Hematopoietic multipotent progenitor cell (in vitro differentiated cells): Measurements from ENCODE around the gene PLXNA4. TPM values are rescaled to one million over a fixed set of nuclear protein-coding genes. Genes with fewer than 3 reads are reported as not detected.

Experiments used
- DNase-seq, 3 donors: peaks; one replicate each; pipeline ENCODE4 v3.0.0-alpha.2; 2011 to 2015; ENCODE audit warnings: low read depth in 2 of 3, low spot score in 2 of 3
- total RNA-seq: library from RNA; depleted of rRNA; stranded (reverse); fragments of >200 nt; gene quantifications from one replicate; pipeline ENCODE4 v1.2.3, GENCODE V29; 2012

The PLXNA4 gene
- total RNA-seq, 1 donor = 0.27 TPM

DNA sequence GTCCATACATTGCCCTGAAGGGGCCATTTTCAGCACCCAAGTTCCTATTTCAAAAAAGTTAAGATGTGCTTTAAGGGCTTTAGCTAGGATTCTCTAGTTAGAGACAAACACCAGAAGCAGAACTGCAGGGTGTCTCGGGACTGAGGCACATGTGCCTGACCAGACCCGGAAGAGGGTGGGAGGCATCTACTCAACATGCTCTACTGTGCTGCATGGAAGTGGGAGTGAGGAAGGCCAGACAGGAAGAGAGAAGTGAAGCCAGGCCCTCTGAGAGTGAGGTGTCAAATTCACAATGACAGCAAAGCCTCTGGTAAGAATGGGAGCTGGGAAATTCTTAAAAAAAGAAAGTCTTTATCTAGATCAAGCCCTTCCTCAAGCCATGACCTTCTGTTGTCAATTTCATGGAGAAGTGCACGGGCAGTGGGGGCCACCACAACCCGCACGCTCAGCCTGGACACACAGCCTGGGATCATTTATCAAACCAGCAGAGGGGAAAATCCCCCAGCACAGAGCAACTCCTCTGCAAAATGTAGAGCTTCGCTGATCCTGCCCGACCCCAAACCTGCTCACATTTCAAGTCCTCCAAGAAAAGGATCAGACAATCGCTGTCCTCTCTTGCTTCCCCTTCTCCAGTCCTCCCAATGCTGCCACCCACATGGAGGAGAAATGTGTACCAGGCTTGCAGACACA is 38.7 kb downstream of the PLXNA4 start:
- no peak for DNase-seq

DNA sequence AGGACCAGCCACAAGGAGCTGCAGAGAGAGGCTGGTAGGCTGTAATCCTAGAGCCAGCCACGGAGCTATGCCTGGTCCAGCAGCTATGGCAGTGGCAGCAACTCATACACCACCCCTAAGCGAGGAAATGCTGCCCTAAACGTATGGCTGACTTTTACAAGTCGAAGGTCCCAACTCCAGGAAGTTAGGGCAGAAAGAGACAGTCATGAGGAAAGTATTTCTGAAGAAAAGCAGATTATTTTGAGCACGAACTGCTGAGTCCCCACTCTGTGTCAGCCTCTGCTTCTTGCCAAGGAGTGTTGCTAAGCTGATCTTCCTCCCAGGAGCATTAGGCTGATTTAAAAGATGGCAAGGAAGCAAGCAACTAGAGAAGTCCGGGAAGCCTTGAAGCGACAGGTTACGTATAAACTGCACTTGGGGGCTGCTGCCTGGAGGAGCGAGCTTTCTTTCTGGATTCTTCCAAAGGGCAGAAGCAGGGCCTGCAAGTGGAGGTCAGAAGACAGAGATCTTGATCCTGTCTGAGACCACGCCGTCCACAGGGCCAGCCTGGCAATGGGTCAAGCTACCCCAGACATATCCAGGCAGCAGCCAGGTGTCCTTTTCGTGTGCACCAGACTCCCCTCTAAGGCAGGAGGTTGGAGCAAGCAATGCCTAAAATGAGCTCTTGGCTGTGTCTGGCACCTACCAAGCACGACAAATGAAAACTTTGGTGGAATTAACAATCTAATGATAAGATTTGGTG is 39.4 kb downstream of the PLXNA4 start:
- no peak for DNase-seq

DNA sequence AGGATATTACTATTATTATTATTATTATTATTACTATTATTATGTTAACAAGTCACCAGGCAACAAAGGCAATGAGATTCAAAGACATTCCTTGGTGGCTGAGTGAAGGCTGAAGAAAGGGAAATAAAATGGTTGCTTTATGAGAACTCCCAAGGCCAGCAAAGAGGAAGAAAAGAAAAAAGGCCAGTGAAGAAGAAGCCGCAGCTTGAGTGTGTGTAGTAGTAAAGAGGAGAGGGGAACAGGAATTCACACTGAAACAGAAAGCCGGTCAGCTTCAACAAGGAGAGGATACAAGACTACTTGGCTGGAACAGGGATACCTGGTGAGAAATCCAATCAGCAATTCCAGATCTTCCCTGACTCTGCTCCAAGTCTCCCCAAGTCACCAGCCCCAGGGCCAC is 42.4 kb downstream of the PLXNA4 start:
- DNase-seq = no peak

DNA sequence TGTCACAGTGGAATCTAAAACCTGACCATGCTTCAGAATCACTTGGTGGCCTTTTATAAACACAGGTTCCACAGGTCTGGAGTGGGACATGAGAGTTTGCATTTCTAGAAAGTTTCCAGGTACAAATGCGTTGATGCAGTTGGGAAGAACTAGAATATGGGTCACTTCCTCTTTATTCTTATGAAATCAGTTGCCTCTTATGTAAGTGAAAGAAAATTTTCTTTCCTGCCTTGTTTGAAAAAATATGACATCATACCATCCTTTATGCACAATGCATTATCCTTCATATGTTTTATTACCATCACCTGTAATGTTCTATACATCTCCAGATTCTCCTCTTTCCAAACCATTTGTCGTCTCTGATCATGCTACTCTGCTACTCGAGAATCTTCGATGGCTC is 44.0 kb downstream of the PLXNA4 start:
- DNase-seq = no peak

DNA sequence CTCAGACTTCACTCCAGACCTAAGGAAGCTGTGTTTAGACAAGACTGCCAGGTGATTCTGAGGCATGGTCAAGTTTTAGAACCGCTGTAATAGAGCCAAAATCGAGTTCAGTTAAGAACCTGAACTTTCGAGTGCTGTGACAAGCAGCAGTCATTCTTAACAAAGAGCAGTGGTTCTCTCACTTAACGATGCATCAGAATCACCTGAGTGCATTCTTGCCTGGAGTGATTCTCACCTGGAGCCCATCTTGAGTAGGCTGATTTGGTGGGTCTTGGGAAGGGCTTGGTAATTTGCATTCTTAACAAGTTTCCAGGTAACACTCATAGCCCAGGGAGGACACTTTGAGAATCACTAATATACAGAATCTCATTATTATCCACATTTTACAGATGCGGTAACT is 44.7 kb downstream of the PLXNA4 start:
- no peak for DNase-seq

DNA sequence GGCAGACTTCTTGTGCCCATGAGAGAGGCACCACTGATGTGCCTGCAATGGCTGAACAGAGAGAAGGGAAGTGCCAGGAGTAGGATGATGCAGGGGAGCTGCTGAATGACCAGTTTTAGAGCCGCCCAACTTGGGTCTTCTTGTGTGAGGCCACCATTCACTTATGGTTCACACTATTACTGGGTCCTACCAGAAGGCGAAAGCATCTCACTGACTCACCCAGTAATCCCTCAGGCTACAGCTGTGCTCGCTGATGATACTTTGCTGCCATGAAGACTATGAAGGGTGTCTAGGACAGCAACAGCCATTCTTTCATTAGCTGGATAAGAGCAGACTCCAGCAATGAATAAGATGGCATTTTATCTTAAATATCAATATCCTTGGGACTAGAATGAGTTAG is 47.6 kb downstream of the PLXNA4 start:
- no peak for DNase-seq

DNA sequence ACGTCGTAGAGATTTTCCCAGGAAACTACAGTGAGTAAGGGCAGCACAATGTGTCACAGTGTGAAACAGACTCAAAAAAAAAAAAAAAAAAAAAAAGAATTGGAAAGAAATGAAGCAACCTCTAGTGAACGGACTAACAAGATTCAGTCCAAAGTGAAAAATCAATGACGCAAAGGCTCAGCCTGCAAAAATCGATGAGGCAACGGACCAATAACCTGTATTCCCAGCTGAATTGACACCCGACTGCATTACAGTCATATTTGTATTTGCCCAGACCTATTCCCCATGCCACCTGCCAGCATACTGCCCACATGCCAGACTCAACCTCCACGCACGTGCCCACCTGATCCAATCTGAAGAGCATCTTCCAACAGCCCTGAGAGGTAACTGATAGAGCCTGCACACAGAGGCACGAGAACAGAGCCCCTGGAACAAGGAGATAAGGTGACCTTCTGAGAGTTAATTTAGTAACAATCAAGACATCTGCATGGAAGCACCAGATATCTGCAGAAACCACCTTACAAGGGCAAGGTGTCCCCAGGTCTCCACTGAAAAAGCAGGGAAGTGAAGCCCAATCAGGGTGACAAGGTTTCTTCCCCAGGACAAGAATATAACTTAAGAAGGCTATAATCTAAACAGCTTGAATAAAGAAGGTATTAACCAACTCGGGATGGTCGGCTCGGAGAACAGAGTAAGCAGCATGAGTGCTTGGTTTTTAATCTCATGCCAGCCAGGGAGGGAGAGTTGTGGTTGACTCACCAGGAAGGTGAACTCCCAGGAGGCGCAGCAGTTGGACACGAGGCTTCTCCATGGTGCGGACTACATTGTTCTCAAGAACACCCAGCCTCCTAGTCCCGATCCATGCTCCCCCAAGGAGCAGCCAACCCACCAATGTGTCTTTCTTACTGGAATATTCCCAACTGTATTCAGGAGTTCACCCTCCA is 48.5 kb downstream of the PLXNA4 start:
- no peak for DNase-seq

DNA sequence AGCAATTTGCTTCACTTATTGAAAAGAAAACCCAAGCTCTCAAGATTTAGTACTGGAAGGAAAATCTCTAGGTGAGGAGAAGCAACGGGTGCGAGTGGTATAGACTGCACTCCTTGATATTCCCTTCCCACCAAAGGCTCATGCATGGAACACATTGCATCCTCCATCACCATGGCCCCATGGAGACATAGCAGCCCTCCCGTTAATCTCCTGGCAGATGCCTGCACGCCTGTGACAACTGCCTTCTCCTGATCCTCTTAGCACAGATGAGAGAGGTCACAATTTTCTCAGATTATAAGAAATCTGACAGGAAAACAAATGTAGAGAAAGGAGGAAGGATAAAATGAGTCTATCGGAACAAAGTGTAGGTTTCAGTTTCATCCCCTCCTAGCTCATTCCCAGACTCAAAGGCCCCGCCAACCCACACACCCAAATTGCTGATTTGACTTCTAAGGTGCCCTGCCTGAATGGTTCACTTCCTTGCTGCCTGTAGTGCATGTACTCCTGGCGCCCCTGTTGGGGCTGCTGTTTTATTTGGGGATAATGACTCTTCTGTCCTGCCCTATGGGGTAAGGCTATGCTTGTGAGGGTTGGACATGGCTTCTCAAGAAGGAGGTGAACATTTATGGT is 50.0 kb downstream of the PLXNA4 start:
- no peak for DNase-seq

DNA sequence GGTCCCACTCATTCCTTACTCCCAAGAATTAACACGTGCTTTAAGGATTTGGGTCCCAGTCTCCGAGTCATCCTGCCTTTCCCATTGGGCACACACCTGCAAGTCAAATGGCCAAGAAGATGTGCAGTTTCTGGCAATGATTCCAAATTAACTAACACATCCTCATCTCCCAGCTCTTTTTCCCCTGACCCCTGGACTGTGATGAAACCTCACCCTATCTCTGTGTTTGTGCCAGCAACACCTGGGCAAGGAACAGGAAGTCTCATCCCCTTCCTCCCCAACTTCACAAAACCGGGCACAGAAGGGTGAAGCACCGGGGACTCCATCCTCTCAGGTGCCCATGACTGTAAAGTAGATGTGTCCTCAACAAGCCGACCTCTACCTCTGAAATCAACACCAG is 54.8 kb downstream of the PLXNA4 start:
- DNase-seq = no peak

DNA sequence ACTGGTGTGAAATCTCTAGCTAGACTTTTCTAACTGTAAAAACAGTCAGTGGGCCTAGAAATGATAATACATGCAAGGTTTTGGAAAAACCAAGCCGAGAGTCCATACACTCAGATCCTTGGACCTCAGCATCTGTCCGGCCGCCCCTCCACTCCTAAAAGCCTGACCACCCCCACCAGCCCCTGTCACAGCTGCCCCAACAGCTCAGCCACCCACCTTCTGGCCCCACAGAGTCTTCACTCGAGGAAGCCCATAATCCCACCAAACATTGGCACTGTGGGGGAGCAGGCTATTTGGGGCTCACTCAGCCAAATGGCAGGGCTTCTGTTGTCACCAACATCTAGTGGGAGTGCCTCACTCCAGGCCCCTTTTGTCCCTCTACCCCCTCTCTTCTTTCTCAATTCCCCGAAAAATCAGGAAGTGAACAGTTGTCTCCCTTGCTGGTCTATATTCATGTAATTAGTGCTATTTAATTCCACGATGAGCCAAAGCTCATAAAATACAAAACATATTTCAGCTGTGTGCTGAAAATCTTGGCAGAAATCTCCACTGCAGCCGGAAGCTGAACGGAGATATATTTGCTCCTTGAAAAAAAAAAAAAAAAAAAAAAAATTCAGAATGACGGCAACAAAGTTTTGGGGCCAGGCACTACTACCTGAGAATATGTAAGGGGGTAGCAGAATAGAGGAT is 55.5 kb downstream of the PLXNA4 start:
- DNase-seq = no peak

DNA sequence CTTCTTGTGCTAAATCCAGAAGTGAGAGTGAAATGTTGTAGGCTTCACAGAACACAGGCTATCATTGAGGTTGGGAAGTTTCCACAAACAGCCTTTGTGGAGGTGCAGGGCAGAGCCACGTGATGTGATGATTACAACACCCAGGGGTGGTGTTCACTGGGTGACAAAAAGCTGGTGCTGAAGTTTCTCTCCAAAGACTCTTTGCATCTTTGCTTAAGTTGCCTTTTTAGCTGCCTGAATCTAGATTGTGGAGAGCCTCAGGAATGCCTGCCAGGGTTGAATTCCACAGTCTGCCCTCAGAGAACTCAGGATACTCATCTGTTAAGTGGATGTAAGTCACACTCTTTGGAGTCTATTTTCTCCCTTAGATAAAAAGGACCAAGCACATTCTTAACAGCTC is 56.3 kb downstream of the PLXNA4 start:
- DNase-seq = no peak

DNA sequence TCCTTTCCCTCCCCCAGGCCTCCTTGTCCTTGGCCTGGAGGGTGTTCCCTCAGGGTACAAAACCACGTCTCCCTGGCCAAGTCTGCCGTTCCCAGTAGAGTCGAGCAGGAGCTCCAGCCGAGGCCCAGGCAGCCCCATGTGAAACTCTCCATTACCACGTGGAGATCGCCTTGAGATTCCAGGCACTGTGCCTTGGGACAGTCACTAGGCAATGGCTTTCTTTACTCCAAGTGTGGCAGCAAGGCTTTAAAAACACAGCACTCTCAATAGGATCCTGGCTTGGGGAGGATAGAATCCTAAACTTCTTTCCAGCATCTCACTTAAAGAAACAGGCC is 57.5 kb downstream of the PLXNA4 start:
- DNase-seq = no peak

DNA sequence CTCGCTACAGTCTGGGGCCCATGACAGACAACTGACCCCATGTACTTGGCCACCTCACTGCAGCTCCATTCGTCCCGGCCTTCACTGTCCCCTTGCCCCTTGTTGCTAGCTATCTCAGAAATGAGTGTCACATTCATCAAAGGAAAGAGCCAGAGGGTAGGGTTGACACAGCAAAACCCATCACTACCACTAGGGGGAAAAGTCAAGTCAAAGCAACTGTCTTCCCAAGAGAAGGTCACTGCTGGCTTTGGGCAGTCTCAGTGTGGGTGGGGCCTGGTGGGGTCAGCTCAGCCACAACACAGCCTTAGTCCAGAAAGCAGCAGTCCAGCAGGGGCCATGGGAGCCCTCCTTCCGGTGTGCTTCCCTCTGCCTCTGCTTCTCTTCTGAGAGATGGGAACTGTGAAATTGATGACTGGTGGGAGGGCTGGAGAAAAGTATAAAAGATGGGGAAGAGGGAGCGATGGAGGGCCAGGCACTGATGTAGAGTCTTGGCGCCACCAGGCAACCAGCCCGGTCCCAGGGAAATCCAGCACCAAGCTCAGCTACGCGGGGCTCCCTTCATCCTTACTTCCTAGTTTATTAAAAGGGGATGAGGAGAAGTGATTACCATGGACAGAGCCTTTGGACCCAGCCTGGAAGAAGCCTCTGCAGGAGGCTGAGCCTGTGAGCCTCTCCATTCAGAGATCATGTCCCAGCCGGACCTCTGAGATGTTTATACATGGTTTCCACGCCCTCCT is 58.0 kb downstream of the PLXNA4 start:
- peak in 2 of 3 donors; percentile 5 to 14 for DNase-seq

DNA sequence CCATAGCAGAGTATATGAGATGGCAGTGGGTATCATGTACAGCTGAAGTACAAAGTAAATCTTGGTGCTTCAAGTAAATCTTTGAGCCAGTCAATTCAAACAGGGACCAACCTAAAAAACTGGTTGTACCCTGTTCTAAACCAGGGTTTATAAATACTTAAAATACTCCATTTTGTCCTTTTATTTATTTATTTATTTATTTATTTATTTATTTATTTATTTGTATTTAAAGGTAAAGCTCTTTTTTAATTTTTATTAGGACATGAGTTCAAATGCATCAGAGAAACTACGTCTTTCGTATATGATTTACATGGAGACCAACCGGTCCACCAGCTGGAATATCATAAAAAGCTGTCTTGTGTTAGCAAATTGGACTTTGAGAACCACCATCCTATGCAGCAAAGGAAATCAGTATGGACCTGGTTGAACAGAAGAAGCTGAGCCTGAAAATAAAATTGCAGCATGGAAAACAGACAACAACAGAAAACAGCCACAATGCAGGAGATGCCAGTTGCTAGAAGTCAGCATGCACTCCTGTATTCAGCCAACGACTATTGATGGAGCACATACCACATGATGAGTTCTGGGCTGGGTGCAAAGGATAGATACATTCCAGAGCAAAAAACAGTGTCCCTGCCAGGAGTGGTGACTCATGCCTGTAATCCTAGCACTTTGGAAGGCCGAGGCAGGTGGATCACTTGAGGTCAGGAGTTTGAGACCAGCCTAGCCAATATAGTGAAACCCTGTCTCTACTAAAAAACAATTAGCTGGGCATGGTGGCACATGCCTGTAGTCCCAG is 60.0 kb downstream of the PLXNA4 start:
- DNase-seq = no peak

DNA sequence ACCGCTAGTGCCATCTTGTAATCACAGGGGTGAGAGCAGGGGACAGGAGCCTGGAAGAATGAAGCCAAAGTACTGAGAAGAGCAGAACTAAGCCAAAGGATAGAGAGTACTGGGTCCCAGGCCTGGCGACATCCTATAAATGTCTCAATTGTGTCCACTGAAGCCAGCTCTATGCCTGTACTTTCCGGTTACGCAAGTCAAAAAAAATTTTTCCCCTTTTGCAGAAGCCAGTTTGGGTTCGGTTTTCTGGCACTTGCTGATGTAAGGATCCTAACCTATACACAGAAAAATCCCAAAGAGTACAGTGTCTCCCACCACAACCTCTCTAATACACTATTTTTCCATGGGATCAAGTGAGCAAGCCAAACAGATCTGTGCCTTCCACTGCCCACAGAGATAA is 61.1 kb downstream of the PLXNA4 start:
- no peak for DNase-seq

DNA sequence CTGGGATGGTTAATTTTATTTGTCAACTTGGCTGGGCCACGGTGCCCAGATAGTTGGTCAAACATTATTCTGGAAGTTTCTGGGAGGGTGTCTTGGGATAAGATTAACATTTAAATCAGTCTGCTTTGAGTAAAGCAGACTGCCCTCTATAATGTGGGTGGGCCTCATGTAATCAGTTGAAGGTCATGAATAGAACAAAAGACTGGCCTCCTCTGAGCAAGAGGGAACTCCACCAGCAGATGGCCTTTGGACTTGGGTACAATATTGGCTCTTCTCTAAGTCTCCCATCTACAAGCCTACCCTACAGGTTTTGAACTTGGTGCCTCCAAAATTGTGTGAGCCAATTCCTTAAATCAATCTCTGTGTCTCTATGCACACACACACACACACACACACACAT is 61.8 kb downstream of the PLXNA4 start:
- DNase-seq = no peak

DNA sequence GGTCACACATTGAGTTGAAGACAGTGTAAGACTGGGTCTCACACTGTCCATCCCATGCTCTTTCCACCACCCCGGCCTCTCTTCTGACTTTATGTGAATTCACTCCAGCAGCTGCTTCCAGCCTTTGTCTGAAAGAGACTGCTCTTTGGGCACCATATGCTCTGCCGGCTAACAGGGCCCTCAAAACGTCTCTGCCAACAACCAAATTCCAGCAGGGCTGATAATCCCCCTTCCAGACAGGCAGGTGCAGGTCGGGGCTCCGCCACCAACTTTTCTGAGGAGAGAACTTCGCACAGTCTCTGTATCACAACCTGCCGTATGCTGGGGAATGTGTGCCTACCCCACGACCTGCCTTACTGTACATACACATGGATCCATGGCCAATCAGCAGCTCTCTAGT is 64.3 kb downstream of the PLXNA4 start:
- DNase-seq = no peak

DNA sequence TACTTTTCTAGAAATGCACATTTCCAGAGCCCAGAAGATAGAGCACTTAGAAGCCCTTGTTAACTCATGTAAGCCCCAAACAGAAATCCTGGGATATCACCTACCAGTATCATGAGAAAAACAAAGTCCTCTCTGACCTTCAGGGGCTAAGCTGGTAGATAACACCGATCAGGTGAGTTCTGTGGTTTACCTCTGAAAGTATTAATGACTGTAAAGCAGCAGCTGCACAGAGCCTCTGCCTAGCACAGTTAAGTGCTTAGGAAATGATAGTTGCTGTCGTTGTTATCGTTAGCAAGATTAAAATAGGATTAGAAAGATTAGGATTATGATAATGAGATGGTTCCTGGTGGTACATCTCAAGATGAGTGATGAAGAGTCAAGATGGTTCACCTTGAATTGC is 64.9 kb downstream of the PLXNA4 start:
- DNase-seq = no peak

DNA sequence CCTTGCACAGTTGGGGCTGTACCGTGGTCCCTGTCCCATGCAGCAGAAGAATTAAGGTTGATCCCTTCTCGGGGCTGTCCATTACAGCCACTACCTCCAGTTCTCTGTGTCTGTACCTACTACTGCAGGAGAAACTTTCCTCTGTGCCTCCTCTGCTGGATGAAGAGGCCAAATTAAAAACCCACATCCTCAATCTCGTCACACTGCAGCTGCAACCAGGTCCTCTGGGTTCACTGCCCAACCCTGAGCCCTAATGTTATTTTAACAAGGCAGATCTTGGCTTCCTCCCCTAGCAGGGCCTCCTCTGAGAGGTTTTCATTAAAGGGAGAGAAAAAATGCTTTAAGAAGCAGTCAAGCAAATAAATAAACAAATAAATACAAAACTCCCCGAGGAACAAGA is 66.6 kb downstream of the PLXNA4 start:
- peak in 1 of 3 donors; percentile 26 for DNase-seq
